ENCODE data around the gene ZFP69. TPM values are rescaled to one million over a fixed set of nuclear protein-coding genes. Genes with fewer than 3 reads are reported as not detected.
"Not testable (repeated sequence)": the region's sequence is repeated elsewhere in the genome, so short reads cannot be mapped to it uniquely, and the experiment has no call there.

ZFP69 gene
- total RNA-seq, 1 donor from 2014 or later, result 2.1 TPM

GRCh38 chr1:40479156-40479555, 2.1 kb downstream of the ZFP69 start:
- FAIRE-seq (no peak), DNase-seq (ENCODE audit: low read depth) (no peak)
- H3K27me3 ChIP-seq (ENCODE audit: control insufficient read depth, insufficient read depth, low read length), result no peaks in the 10 kb centered on the region
- H3K36me3 ChIP-seq (ENCODE audit: control insufficient read depth, insufficient read depth, low read length), result no peaks in the 10 kb centered on the region
- no peak for TF ChIP-seq CTCF (IDR thresholded peaks at IDR 0.05; ENCODE audit: insufficient read depth, low read length, severe bottlenecking)
- no peak overlapping the region for H3K4me3 ChIP-seq (ENCODE audit: low read depth, low read length)

- H3K4me3 ChIP-seq (ENCODE audit: low read depth, low read length), result no peak overlapping the region
- no peak for DNase-seq (ENCODE audit: low read depth)
- H3K27me3 ChIP-seq (ENCODE audit: control insufficient read depth, insufficient read depth, low read length), result no peaks in the 10 kb centered on the region
- no peak for FAIRE-seq
- no peak for TF ChIP-seq CTCF (IDR thresholded peaks at IDR 0.05; ENCODE audit: insufficient read depth, low read length, severe bottlenecking)
- H3K36me3 ChIP-seq (ENCODE audit: control insufficient read depth, insufficient read depth, low read length), result no peaks in the 10 kb centered on the region
Measured at GRCh38 chr1:40495315-40495903, 18.3 kb downstream of the ZFP69 start.

GRCh38 chr1:40502651-40503050, 25.6 kb downstream of the ZFP69 start:
- not testable (repeated sequence) for H3K27me3 ChIP-seq (ENCODE audit: control insufficient read depth, insufficient read depth, low read length); FAIRE-seq; H3K4me3 ChIP-seq (ENCODE audit: low read depth, low read length); H3K36me3 ChIP-seq (ENCODE audit: control insufficient read depth, insufficient read depth, low read length); DNase-seq (ENCODE audit: low read depth)

GRCh38 chr1:40507973-40508372, 30.9 kb downstream of the ZFP69 start:
- FAIRE-seq (no peak), DNase-seq (ENCODE audit: low read depth) (no peak)
- TF ChIP-seq CTCF (IDR thresholded peaks at IDR 0.05; ENCODE audit: insufficient read depth, low read length, severe bottlenecking), result no peak
- H3K4me3 ChIP-seq (ENCODE audit: low read depth, low read length), result peak overlapping the region; percentile 58
- no peaks in the 10 kb centered on the region for H3K27me3 ChIP-seq (ENCODE audit: control insufficient read depth, insufficient read depth, low read length)
- no peaks in the 10 kb centered on the region for H3K36me3 ChIP-seq (ENCODE audit: control insufficient read depth, insufficient read depth, low read length)

GRCh38 chr1:40508375-40509341, 31.6 kb downstream of the ZFP69 start, which contains the start of gene EXO5:
Gene EXO5, plus strand, starts transcription at chr1:40508767. Its CDS starts 5,778 bp downstream, at chr1:40514545.
- H3K36me3 ChIP-seq (ENCODE audit: control insufficient read depth, insufficient read depth, low read length), result no peaks in the 10 kb centered on the region
- FAIRE-seq (no peak), DNase-seq (ENCODE audit: low read depth) (peak; percentile 46)
- no peak for TF ChIP-seq CTCF (IDR thresholded peaks at IDR 0.05; ENCODE audit: insufficient read depth, low read length, severe bottlenecking)
- H3K4me3 ChIP-seq (ENCODE audit: low read depth, low read length), result peak within 1 kb of the TSS; percentile 58
- H3K27me3 ChIP-seq (ENCODE audit: control insufficient read depth, insufficient read depth, low read length), result no peaks in the 10 kb centered on the region

GRCh38 chr1:40519517-40519916, 42.4 kb downstream of the ZFP69 start:
- Histone ChIP-seq H3K4me3 (ENCODE audit: low read depth, low read length) (no peak overlapping the region), H3K27me3 (ENCODE audit: control insufficient read depth, insufficient read depth, low read length) (no peaks in the 10 kb centered on the region), H3K36me3 (ENCODE audit: control insufficient read depth, insufficient read depth, low read length) (no peaks in the 10 kb centered on the region)
- DNase-seq (ENCODE audit: low read depth) (no peak), FAIRE-seq (no peak)
- no peak for TF ChIP-seq CTCF (IDR thresholded peaks at IDR 0.05; ENCODE audit: insufficient read depth, low read length, severe bottlenecking)
